NCI-H146 treated with DMSO at 0.1 percent for 48 hours (cell line): ENCODE measurements around the gene CDH8.
A peak's percentile ranks its signal among the peaks of the same experiment; 100 is the strongest.
"Not testable (repeated sequence)": the region's sequence is repeated elsewhere in the genome, so short reads cannot be mapped to it uniquely, and the experiment has no call there.

Source experiments
- DNase-seq: peaks from one replicate; lab custom pipeline; 2025; ENCODE audit not compliant: unreplicated experiment; lab: John Stamatoyannopoulos, UW

Gene CDH8

GRCh38 chr16:61871837-61872777 is 164.1 kb downstream of the CDH8 start:
- DNase-seq, result no peak

GRCh38 chr16:61862221-61863155 is 173.8 kb downstream of the CDH8 start:
- no peak for DNase-seq

DNA sequence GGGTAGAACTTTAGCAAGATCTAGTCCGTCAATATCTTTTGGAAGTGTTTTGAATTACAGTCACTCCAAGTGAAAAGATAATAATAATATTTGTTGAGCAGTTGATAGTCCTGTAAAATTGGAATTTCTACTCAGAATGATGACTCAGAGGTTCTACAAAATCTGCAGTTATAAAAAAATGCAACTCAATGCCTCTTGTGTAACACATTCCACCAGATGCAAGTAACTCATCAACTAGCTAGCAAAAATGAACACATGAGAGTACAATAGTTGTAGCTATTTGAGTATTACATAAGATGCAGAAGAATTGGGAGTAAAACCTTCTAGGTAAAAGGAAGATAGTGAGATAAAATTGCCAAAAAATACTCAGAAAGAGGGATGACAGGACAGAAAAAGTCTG is 177.2 kb downstream of the CDH8 start:
- DNase-seq, result no peak

DNA sequence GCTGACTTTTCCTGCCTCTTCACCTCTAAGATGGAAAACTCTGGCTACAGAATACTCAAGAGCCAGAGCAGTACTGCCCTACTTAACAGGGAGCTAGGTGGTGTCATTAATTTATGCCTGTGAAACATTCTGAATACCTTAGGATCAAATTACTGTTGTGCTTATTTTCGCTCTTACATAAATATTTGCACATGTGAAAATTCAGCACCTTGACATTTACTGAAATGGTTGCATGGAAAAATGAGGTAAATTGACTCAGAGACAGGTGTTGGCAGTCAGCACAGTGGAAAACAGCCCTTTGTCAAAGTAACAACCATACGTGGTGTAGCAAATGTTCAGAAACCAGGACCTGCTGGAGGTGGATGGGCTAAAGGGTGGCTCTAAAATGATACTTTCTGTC is 193.6 kb downstream of the CDH8 start:
- DNase-seq, result peak; percentile 79

GRCh38 chr16:61836804-61837393 is 199.3 kb downstream of the CDH8 start:
- DNase-seq, result no peak

GRCh38 chr16:61834082-61834481 is 202.2 kb downstream of the CDH8 start:
- no peak for DNase-seq

DNA sequence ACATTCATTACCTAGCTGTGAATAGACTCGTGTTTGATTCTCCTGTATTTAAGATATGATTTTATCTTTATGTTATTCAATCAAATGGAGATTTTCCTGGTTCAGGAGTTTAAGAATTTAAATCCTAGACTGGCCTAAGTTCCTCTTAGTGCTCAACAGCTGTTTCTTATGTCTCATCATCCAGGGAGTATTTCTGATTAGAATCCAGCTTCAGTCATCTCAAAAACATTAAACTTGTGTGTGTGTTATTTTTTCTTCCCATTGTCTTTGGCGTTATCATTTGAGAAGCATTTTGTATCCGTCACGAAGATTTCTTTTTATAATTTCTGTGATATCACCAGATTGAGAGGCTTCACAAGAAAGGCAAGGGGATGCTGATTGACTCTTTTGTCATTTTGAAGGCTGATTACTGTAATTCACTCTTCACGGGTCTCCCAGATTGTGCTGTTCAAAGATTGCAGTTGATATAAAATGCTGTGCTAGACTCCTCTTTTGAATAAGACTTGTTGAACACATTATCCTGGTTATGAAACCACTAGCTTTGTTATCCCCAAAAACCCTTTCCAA is 204.8 kb downstream of the CDH8 start:
- no peak for DNase-seq

DNA sequence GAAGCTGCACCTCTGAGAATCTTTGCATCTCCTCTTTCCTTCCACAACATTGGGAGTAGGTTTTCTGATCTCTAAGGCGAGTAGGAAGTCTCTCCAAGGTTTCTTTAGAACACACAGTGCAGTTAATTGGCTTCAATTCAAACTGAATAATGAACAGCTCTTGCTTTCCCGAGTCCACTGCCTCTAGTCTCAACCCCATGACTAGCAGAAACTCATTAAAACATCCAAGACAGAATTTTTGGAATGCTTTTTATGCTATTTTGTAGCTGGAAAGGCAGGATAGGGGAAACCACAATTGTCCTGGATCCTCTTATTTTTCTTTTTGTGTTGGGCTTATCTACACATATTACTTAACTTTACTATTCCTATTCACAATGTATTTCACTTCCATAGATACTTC is 206.6 kb downstream of the CDH8 start:
- no peak for DNase-seq

- no peak for DNase-seq
Measured at GRCh38 chr16:61823326-61823725, 212.9 kb downstream of the CDH8 start.

DNA sequence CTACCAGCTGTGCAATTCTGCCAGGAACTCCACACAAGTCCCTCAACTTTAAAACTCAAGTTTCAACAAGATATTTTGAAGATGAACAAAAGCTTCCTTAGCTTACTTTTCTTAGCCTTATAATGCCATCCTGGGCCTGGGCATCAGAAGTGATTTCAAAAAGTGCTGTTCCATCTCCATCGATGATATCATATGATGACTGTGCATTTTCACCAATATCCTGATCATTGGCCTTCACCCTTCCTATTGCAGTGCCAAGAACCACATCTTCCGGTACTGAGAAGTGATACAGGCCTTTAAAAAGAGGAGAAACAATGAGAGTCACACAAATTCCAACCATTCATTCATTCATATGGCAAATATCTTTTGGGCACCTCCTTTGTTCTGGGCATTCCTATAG is 215.4 kb downstream of the CDH8 start:
- DNase-seq, result no peak

DNA sequence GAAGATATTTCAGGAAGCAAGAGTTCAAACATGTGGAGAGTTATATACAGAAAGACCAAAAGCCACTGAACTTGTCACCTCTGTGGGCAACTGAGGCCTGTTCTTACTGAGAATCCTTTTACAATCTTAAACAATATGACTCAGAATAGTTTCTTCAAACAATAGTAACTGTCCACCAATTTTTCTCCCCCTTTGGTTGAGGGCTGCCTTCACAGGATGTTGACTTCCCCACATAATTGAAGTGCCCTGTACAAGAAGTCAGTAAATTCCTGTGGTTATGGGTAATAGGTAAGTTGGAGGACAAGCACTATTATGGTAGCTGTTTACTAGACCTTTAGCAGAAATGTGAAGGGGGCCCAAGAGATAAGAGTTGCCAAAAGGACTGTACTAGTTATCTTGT is 215.8 kb downstream of the CDH8 start:
- DNase-seq, result no peak

GRCh38 chr16:61818850-61819249 is 217.4 kb downstream of the CDH8 start:
- no peak for DNase-seq

DNA sequence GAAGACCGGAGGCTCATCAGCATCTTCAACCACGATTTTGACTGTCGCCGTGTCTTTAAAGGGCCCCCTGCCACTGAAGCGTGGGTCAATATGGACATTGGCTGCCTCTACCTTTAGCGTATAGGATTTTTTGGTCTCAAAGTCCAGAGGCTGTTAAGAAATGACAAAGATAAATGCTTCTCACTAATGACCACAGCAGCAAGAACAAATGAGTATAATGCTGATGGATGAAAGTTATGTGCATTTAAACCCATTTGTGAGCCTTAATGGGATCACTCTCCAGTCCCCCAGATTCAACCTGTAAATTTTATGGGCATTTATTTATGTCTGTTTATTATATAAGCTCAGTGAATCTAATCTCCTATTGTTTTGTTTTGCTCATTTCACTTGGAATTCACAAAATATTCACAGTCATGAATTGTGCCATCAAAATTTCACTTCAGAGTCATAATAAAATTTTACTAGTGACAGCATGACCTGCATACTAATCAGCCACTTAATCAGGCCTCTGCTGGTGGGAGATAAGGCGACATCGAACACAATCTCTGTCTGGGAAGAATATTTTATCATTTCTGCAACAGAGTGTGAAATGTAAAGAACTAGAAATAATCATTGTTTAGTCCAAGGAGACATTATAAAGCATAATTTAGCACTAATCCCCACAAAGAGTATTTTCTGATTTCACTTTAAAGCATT is 218.5 kb downstream of the CDH8 start:
- DNase-seq, result no peak

DNA sequence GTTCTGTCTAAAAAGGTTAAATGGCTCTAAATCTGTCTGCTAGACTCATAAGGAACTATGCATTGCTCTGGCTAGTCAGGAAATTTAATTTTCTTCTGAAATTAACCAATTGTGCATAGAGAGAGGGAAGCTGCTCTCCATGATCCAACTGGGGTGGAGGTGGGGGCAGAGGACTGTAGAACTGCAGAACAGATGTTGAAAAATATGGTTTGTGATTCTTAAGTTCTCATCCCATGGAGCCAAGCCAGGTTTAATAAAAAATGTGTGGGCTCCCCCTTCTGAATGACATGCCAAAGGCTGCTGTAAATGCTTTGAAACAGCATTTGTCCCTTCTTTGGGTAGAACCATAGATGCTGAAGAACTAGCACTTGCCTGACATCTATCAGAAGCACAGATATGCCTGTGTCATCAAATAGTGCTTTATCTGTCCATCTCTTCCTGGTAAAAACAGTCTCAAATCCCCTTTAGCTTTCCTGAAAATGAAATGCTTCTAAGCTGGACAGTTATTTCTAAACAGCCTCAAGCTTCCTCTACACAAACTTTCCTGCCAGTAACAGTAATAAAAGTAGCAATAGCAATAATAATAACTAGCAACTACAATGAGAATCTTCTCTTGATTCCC is 221.4 kb downstream of the CDH8 start:
- DNase-seq, result no peak

DNA sequence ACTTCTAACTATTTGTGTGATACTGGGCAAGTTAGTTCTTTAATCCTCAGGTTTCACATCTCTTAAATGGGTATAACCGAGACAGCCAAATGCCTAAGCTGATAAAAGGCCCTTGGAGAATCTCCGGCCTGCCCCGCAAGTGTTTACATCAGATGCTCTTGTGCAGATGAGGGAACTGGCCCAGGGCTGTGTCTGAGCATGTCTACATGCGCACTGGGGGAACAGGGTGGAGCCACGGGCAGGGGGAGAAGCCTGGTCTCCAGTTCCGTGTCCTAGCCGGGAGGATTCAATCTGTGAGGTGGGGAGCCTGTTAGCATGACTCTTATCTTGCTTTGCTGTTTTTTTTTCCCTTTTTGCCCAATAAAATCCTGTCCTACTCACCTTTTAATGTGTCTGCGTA is 222.9 kb downstream of the CDH8 start:
- no peak for DNase-seq

DNA sequence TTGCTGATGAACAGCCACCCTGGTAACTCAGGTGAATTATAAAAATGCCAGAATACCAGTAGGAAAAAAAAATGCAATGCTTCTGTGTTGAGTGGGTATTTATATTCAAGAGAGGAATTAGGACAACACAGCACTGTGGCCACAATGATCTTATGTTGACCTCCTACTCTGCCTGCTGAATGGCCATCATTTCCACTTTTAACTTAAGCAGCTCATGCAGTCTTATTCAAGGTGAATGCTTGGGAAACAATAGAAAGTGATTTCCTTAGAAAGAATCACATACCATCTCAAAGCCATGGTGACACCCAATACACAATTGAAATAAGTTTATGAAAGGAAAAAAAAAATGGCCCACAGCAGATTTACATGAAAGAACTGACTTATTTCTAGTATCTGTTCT is 224.0 kb downstream of the CDH8 start:
- DNase-seq, result no peak

DNA sequence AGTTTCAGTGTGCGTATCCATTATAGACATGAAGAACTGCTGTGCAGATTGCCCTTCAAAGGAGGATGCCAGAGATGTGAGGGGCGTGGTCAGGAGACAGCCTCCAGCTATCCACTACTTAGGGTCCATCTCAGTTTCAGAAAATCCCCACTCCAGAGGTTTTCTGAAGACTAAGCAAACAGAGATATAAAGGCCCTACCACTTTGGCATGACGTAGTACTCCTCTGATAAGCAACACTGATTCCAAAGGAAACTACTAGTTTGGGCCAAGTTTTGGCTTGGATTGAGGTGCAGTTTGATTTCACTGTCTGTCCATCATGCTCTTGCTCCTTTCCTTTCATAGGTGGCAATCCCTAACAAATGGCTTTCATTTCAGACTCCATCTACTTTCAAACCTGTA is 228.7 kb downstream of the CDH8 start:
- no peak for DNase-seq

DNA sequence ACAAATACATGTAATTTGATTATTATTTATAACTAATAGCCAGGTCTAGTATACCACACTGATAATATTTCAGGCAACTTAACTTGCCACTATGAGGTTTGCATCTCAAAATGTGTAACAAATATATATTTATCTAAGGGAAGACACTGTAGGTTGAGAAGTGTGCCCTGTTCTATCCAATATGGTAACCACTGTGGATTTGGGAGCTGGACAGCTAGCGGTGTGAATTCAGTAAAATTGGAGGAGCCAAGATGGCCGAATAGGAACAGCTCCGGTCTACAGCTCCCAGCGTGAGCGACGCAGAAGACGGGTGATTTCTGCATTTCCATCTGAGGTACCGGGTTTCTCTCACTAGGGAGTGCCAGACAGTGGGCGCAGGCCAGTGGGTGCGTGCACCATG is 235.0 kb downstream of the CDH8 start:
- not testable (repeated sequence) for DNase-seq

DNA sequence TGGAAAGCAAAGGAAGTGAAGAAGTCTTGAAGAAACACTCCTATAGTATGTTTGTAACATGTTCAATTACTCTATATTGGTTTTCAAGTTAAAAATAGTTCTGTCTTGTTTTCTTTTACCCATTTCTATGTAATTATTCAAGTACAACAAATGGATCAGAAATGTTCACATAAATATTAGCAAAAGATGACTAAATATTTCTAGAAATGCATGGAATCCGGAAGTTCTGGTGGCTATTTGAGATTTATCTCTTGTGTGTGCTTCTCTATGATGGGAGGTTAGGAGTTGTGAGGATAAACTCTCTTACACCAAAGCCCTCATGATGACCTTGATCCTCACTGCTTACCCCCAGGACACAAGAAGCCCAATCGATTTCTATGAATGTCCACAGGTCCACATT is 237.5 kb downstream of the CDH8 start:
- no peak for DNase-seq

GRCh38 chr16:61797961-61798507 is 238.2 kb downstream of the CDH8 start:
- no peak for DNase-seq
